Fibroblast of villous mesenchyme (primary cell): ENCODE measurements around the gene ZNF419. TPM values are rescaled to one million over a fixed set of nuclear protein-coding genes. Genes with fewer than 3 reads are reported as not detected.

Experiments used
- DNase-seq: peaks from one replicate; pipeline ENCODE4 v3.0.0-alpha.2; 2010; ENCODE audit warnings: low read depth
- H3K4me3 ChIP-seq: 2 replicates; pipeline ENCODE4 v1.5.1; 2011; ENCODE audit warnings: low read depth, mild to moderate bottlenecking, low read length
- total RNA-seq: library from RNA; depleted of rRNA; stranded (reverse); fragments of >200 nt; gene quantifications from 2 replicates; pipeline ENCODE4 v1.2.3, GENCODE V29; 2012
- TF ChIP-seq, protein P1 (sequence below): IDR thresholded peaks from 2 replicates; pipeline ENCODE4 v1.5.1; 2012; ENCODE audit warnings: low read depth, mild to moderate bottlenecking, low read length; ENCODE audit not compliant: insufficient read depth

ZNF419 gene
- total RNA-seq = 10.4 and 13.5 TPM in 2 replicates

DNA sequence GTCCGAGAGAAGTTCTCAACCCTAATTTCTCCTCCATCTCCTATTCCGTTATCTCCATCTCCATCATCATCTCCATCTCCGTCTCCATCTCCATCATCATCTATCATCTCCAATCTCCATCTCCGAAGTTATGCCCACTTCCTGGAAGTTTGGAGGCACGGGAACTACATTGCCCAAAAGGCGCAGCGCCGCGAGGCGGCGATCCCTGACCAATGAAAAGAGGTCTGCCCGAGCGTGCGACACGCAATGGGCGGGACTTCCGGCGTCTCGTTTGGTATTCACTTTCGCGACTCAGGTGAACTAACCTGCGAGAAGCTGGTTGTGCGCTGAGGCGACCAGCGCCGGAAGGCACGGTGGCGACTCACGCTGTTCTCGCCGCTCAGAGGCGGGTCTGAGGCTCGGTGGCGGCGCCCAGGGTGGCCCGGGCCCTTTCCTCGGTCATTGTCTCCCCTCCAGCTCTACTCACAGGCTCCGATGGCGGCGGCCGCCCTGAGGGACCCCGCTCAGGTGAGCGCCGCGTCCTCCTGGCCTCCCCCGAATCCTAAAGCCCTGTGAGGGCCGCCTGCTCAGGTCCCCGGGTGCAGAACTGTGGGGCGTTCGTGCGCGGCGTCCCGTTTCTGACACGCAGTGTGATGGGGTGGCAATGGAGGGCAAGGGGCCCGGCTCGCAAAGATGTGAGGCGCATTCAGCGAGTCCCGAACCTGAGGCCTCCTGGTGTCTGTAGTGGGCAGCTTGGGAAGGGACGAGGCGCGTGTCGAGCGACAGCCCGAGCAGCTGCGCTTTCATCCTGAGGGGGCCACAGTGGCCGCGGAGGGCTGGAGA, at the start of gene ZNF419:
Gene ZNF419, plus strand, starts transcription at position 274 of the 822 bp plus-strand sequence. Its CDS starts 201 bp downstream, at position 475.
- DNase-seq = peak; percentile 77
- TF ChIP-seq, protein P1, sequence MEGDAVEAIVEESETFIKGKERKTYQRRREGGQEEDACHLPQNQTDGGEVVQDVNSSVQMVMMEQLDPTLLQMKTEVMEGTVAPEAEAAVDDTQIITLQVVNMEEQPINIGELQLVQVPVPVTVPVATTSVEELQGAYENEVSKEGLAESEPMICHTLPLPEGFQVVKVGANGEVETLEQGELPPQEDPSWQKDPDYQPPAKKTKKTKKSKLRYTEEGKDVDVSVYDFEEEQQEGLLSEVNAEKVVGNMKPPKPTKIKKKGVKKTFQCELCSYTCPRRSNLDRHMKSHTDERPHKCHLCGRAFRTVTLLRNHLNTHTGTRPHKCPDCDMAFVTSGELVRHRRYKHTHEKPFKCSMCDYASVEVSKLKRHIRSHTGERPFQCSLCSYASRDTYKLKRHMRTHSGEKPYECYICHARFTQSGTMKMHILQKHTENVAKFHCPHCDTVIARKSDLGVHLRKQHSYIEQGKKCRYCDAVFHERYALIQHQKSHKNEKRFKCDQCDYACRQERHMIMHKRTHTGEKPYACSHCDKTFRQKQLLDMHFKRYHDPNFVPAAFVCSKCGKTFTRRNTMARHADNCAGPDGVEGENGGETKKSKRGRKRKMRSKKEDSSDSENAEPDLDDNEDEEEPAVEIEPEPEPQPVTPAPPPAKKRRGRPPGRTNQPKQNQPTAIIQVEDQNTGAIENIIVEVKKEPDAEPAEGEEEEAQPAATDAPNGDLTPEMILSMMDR = peak; percentile 11
- H3K4me3 ChIP-seq = peak within 1 kb of the TSS; percentile 96

DNA sequence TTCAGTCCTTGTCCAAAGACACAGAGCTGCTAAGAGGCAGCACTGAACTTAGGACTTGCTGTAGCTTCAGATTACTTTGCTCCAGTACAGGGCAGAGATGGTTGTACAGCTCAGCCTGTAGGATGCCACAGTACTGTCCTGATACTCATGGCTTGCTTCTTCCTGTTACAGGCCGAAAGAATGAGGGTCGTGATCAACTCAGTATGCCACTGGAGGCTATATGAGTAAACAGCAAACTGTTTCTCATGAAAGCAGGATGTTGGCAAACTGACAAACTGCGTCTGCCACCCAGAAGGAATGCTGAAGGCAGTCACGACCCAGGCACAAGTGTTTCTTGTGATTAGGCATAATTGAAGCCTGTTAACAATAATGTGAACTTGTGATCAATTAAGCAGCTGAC, 49.6 kb upstream of the ZNF419 start:
- no peak overlapping the region for H3K4me3 ChIP-seq
- no peak for DNase-seq
- TF ChIP-seq, protein P1 = no peak

DNA sequence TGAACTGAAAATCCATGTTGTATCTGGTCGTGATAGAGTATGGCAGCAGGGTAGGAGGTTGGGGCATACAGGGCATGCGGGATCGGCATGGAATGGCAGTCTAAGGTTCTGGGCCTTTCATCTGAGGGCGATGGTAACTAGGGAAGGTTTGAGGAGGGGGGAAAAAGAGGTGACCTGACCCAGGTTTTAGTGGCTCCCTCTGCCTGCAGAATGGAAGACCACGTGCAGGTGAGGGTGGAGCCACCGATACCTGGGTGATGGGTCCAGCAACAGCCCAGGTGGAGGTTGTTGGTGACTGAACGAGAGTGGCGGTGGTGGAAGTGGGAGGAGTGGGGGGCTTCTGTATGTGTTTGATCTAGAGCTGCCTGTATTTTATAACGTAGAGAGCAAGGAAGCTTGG, 48.6 kb upstream of the ZNF419 start:
- H3K4me3 ChIP-seq = no peak overlapping the region
- TF ChIP-seq, protein P1 = no peak
- DNase-seq = no peak

DNA sequence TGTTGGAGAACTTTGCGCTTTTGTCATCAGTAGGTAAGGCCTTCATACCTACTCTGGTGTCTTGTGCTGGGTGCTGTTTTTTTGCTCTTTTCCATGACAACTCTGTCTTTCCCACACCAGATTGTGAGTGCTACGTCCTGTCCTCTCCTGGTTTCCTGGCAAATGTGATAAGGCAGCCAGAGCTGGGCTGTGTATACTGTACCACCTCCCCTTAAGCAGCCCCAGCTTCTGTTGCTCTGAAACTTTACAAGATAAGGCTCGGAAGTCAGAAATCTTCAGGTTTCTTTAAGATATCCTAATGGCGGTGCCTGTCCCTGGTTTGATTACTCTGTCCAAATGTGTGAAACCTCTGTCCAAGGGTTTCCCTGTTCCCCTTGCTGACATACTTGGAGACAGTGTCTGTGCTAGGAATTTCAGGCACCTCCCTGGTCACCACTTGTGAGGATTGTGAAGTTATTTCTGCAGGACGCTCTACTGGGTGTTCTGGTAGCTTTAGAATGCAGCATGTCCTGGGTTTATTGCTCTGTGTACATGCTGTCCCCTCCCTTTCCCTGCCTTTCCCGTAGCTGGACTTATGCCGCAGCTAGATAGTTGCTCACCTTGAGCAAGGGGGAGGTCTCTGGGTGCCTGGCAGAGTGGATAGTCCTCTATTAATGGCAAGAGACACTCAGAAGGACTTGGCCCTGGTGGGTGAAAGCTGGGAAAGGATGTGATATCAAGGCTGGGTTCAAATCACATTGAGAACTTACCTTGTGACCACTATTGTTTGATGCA, 45.4 kb upstream of the ZNF419 start:
- no peak overlapping the region for H3K4me3 ChIP-seq
- TF ChIP-seq, protein P1 = no peak
- no peak for DNase-seq

DNA sequence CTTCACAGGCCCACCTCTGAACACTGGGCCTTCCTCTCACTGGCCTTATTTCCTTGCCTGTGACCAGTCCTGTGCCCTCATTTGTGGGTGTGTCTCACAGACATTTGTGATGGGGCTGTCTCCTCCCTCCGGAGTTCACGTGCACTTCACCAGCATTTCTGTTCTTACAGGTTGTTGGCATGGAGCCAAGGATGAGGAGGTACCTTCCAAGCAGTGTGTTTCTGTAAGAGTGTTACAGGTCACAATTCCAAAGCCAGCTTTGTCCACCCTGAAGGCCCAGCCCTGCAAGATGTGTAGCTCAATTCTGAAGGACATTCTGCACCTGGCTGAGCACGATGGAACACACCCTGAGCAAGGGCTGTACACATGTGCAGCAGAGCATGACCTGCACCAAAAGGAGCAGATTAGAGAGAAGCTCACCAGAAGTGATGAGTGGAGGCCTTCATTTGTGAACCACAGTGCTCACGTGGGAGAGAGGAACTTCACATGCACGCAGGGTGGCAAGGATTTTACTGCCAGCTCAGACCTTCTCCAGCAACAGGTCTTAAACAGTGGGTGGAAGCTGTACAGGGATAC, 44.3 kb upstream of the ZNF419 start:
- TF ChIP-seq, protein P1 = no peak
- H3K4me3 ChIP-seq = no peak overlapping the region
- no peak for DNase-seq

DNA sequence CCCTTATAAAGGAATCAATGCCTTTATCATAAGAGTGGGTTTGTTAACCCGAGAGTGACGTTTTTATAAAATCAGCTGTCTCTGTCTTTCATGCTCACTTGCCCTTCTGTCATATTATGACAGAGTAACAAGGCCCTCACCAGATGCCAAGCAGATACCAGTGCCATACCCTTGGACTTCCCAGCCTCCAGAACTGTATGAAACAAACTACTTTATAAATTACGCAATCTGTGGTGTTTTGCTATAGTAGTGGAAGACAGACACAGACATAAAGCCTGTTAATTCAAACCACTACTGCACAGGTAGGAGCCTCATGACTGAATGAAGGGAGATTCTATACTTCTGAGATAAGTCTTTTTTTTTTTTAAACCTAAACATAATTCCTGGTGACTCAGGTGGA, 35.2 kb upstream of the ZNF419 start:
- H3K4me3 ChIP-seq = no peak overlapping the region
- DNase-seq = no peak
- TF ChIP-seq, protein P1 = no peak
